IMR-90 (cell line): ENCODE data around the gene SOCS6. TPM values are rescaled to one million over a fixed set of nuclear protein-coding genes. Genes with fewer than 3 reads are reported as not detected.

Experiments
- ATAC-seq: fragments of 200-7000 bp; cut with Tn5 transposase; 2 replicates; pipeline ENCODE4 v1.9.1; 2020; ENCODE audit warnings: low read depth, mild to moderate bottlenecking, moderate library complexity
- BruUV-seq: library from RNA; stranded (reverse); fragments of 400-500 nt; replicated peaks from 2 replicates; lab custom pipeline; 2021; lab: Mats Ljungman, UMichigan
- CTCF ChIA-PET: fragments of 300-600 bp; formaldehyde crosslinking; extraction: SDS; loops from one replicate; lab custom pipeline; 2021; ENCODE audit warnings: antibody characterized with exemption; lab: Yijun Ruan, JAX
- POLR2A ChIA-PET: fragments of 300-600 bp; sonication (Branson Sonifier 250); formaldehyde crosslinking; loops from one replicate; lab custom pipeline; 2022; ENCODE audit warnings: antibody characterized with exemption; ENCODE audit not compliant: unreplicated experiment; lab: Charles Lee
- DNase-seq: peaks from one replicate; pipeline ENCODE4 v3.0.0; 2013
- H2AFZ ChIP-seq: replicated peaks from 2 replicates; pipeline ENCODE3; 2013; ENCODE audit warnings: low read length, mild to moderate bottlenecking; ENCODE audit not compliant: poor library complexity
- H2AK5ac ChIP-seq: 2 replicates; pipeline ENCODE4 v1.6.1; 2013; ENCODE audit warnings: low read depth, low read length, inconsistent platforms
- H2AK9ac ChIP-seq: replicated peaks from 2 replicates; pipeline ENCODE3; 2013; ENCODE audit warnings: mild to moderate bottlenecking, low read depth, low read length, moderate library complexity; ENCODE audit not compliant: poor library complexity
- H2BK120ac ChIP-seq: 2 replicates; pipeline ENCODE4 v1.6.1; 2013; ENCODE audit warnings: low read depth, low read length, inconsistent platforms
- H2BK15ac ChIP-seq: 3 replicates; pipeline ENCODE4 v1.6.1; 2013; ENCODE audit warnings: low read depth, low read length, inconsistent platforms
- H2BK20ac ChIP-seq: 2 replicates; pipeline ENCODE4 v1.6.1; 2013; ENCODE audit warnings: low read depth, mild to moderate bottlenecking, inconsistent platforms, low read length, moderate library complexity
- H2BK5ac ChIP-seq: 2 replicates; pipeline ENCODE4 v1.6.1; 2013; ENCODE audit warnings: mild to moderate bottlenecking, low read depth, low read length, inconsistent platforms; ENCODE audit not compliant: poor library complexity, severe bottlenecking
- H3K14ac ChIP-seq: replicated peaks from 2 replicates; pipeline ENCODE4 v1.6.1; 2013; ENCODE audit warnings: low read depth, low read length, inconsistent platforms
- H3K18ac ChIP-seq: 2 replicates; pipeline ENCODE4 v1.6.1; 2013; ENCODE audit warnings: low read depth, low read length, control low read depth
- H3K23ac ChIP-seq: 2 replicates; pipeline ENCODE4 v1.6.1; 2013; ENCODE audit warnings: low read depth, low read length, inconsistent platforms
- H3K27ac ChIP-seq: 2 replicates; pipeline ENCODE4 v1.5.1; 2013; ENCODE audit warnings: mild to moderate bottlenecking, control low read depth, low read length; ENCODE audit not compliant: insufficient read depth
- H3K27me3 ChIP-seq: 2 replicates; pipeline ENCODE4 v1.6.1; 2013; ENCODE audit warnings: low read length; ENCODE audit not compliant: control insufficient read depth, insufficient read depth
- H3K36me3 ChIP-seq: 2 replicates; pipeline ENCODE4 v1.6.1; 2013; ENCODE audit warnings: low read length, mixed read lengths; ENCODE audit not compliant: control insufficient read depth, insufficient read depth
- H3K4ac ChIP-seq: 2 replicates; pipeline ENCODE4 v1.6.1; 2013; ENCODE audit warnings: low read depth, low read length, inconsistent platforms
- H3K4me1 ChIP-seq: 2 replicates; pipeline ENCODE4 v1.6.1; 2013; ENCODE audit warnings: low read length, mixed read lengths; ENCODE audit not compliant: control insufficient read depth, insufficient read depth
- H3K4me2 ChIP-seq: 2 replicates; pipeline ENCODE4 v1.6.1; 2013; ENCODE audit warnings: low read depth, mild to moderate bottlenecking, control low read depth, low read length, moderate library complexity
- H3K4me3 ChIP-seq: 2 replicates; pipeline ENCODE4 v1.5.1; 2013; ENCODE audit warnings: low read depth, mild to moderate bottlenecking, control low read depth, low read length, moderate library complexity; ENCODE audit not compliant: insufficient read depth
- H3K56ac ChIP-seq: 2 replicates; pipeline ENCODE4 v1.6.1; 2013; ENCODE audit warnings: low read length, inconsistent platforms; ENCODE audit not compliant: insufficient read depth; ENCODE audit errors: extremely low read depth
- H3K79me1 ChIP-seq, 2 experiments: 2 replicates each; pipeline ENCODE4 v1.6.1; 2013; ENCODE audit warnings: low read length in 2 of 2, inconsistent platforms in 1 of 2, low read depth in 1 of 2
- H3K9ac ChIP-seq: 2 replicates; pipeline ENCODE4 v1.6.1; 2013; ENCODE audit warnings: low read depth, low read length, control low read depth
- H3K9me1 ChIP-seq: 2 replicates; pipeline ENCODE4 v1.6.1; 2013; ENCODE audit warnings: low read length, inconsistent platforms; ENCODE audit not compliant: insufficient read depth
- H3K9me3 ChIP-seq: 2 replicates; pipeline ENCODE4 v1.6.1; 2013; ENCODE audit warnings: low read length; ENCODE audit not compliant: control insufficient read depth, insufficient read depth
- H4K20me1 ChIP-seq: 2 replicates; pipeline ENCODE4 v1.6.1; 2013; ENCODE audit warnings: low read length, inconsistent platforms; ENCODE audit not compliant: insufficient read depth
- H4K5ac ChIP-seq: 2 replicates; pipeline ENCODE4 v1.6.1; 2013; ENCODE audit warnings: mild to moderate bottlenecking, low read depth, low read length, control low read depth
- H4K8ac ChIP-seq, 2 experiments: 2 replicates each; pipeline ENCODE4 v1.6.1; 2013; ENCODE audit warnings: low read depth in 2 of 2, low read length in 2 of 2, control low read depth in 1 of 2, inconsistent platforms in 1 of 2
- H4K91ac ChIP-seq: 2 replicates; pipeline ENCODE4 v1.6.1; 2013; ENCODE audit warnings: low read depth, low read length, inconsistent platforms; ENCODE audit not compliant: insufficient read depth
- MAZ ChIP-seq: IDR thresholded peaks from 2 replicates; pipeline ENCODE4 v1.6.1; 2012; ENCODE audit warnings: low read depth, mild to moderate bottlenecking, low read length, improper control_type of control experiment, moderate library complexity, borderline replicate concordance
- MXI1 ChIP-seq: IDR thresholded peaks from 2 replicates; pipeline ENCODE4 v1.6.1; 2012; ENCODE audit warnings: low read depth, mild to moderate bottlenecking, low read length, moderate library complexity, borderline replicate concordance
- RFX5 ChIP-seq: IDR thresholded peaks from 2 replicates; pipeline ENCODE4 v1.8.0; 2012; ENCODE audit warnings: low read depth, mild to moderate bottlenecking, low read length, moderate library complexity
- WGBS, 2 experiments: methylation state at CpG; one replicate each; pipeline versions ENCODE4 v1.1.5 to v1.1.7; 2013; ENCODE audit warnings: missing lambda C conversion rate in 2 of 2; ENCODE audit not compliant: insufficient read length in 1 of 2; ENCODE audit errors: extremely low coverage in 2 of 2; 5-methylcytosine and 5-hydroxymethylcytosine counted together
- dilution Hi-C: fragments of 300-500 bp; cut with HindIII; formaldehyde crosslinking; loops from one replicate; pipeline ENCODE4 v1.14.3; 2018; ENCODE audit warnings: low sequenced_read_pairs; ENCODE audit not compliant: unreplicated experiment
- in situ Hi-C: fragments of 300-500 bp; cut with MboI; formaldehyde crosslinking; loops from 3 replicates; pipeline ENCODE4 v1.14.3; 2019; ENCODE audit warnings: low sequenced_read_pairs, inconsistent platforms, mixed read lengths
- intact Hi-C: fragments of 100-400 bp; cut with micrococcal nuclease; formaldehyde crosslinking; loops from 2 replicates; pipeline ENCODE4 v1.10.0; 2022
- polyA plus RNA-seq, 3 experiments: library from polyadenylated mRNA; depleted of rRNA; stranded (reverse); fragments of >200 nt; gene quantifications; 2 replicates each; pipeline ENCODE4 v1.2.3, GENCODE V29; 2012; ENCODE audit warnings: low replicate concordance in 1 of 3
- total RNA-seq: library from RNA; depleted of rRNA; stranded (reverse); fragments of >200 nt; gene quantifications from 2 replicates; pipeline ENCODE4 v1.2.3, GENCODE V29; 2012

The SOCS6 gene
- total and polyA plus RNA-seq, 2 of the 4 experiments (the other 2 are of a cell fraction), result 21.3 to 57.4 TPM

DNA sequence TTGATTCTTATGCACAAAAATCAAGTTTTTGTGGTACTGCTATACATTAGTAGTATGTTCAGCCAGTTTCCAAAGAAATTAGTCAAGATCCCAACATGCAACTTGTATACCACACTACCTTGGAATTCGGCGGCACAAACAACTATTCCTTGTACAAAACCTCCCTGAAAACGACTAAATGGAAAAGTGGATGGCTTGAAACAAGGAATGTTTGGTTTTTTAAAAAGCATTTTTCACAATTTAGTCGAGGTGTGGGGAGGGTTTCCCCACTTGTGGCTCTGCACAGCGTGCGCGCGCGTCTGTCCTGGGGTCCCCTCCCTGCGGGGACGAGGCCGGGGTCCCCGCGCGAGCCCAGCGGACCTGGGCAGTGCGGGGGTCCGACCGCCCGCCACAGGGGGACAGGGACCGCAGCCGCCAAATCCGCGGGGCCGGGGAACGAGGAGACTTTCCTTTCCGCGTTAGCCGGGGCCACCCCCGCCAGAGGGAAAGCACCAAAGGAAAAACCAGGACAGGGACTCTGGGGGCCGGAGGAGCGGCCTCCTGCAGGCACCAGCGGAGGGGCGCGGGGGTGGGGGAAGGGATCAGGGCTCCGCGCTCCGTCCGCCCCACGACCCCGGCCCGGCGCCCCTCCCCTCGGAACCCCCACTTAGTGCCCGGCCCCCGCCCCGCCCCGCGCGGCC is 534 bp upstream of the SOCS6 start:
- peaks cover 11% of the 10 kb centered on the region for H3K4me1 ChIP-seq

More for the DNA sequence above, 534 bp upstream of the SOCS6 start:
- H3K4me2 ChIP-seq, result peak overlapping the region; percentile 87
- 0% methylated on average over 22 of the region's 50 CpGs; no CpG with 5 or more reads in 1 of the 2 experiments for WGBS, 2 experiments
- peak overlapping the region; percentile 53 for H3K4me3 ChIP-seq
- peak overlapping the region; percentile 62 for H4K5ac ChIP-seq
- peak overlapping the region; percentile 6; the same call in 1 of the 2 replicates for H3K4ac ChIP-seq
- ChIA-PET POLR2A (no interaction called here), CTCF (interaction anchor here (1.1 kb wide), 1 partner anchor 131 kb away, joined by 3 read pairs; no protein-coding TSS in a partner anchor)
- no peaks in the 10 kb centered on the region for H3K9me3 ChIP-seq
- H3K9me1 ChIP-seq, result peaks cover 17% of the 10 kb centered on the region
- no peak overlapping the region for H4K91ac ChIP-seq
- in situ Hi-C loops (loop anchor here (5.0 kb wide), 1 partner anchor 144 kb away; no protein-coding TSS in a partner anchor), dilution Hi-C loops (no loop called here), intact Hi-C loops (loop anchor here (1.0 to 2.0 kb wide), 2 partner anchors 84 to 146 kb away; partner anchors contain the start of gene RTTN)
- H2AK9ac ChIP-seq, result peak overlapping the region; percentile 87
- H3K9ac ChIP-seq, result peak overlapping the region; percentile 84
- ATAC-seq (peak; percentile 61), DNase-seq (peak; percentile 39)
- no peaks in the 10 kb centered on the region for H3K36me3 ChIP-seq
- H4K8ac ChIP-seq, result peak overlapping the region in 1 of 2 experiments; percentile 12; a peak in 1 of 4 replicates
- peak overlapping the region; percentile 4 for H3K18ac ChIP-seq
- peak overlapping the region; percentile 73; the same call in 1 of the 2 replicates for H3K23ac ChIP-seq
- no peak overlapping the region for H2BK20ac ChIP-seq
- H4K20me1 ChIP-seq, result peaks cover 35% of the 10 kb centered on the region
- H2AFZ ChIP-seq, result peak overlapping the region; percentile 92
- H2BK5ac ChIP-seq, result peak overlapping the region; percentile 15
- BruUV-seq, result no TSS peak
- H2BK120ac ChIP-seq, result peak overlapping the region; percentile 2; the same call in 1 of the 2 replicates
- TF ChIP-seq RFX5 (no peak), MXI1 (no peak), MAZ (peak; percentile 6; the same call in 1 of the 2 replicates)
- no peak overlapping the region for H2BK15ac ChIP-seq
- H3K14ac ChIP-seq, result peak overlapping the region; percentile 68; the same call in 1 of the 2 replicates
- H3K79me1 ChIP-seq, result peaks cover 0 to 23% of the 10 kb centered on the region in 2 experiments; a peak in 2 of 4 replicates
- H3K27me3 ChIP-seq, result no peaks in the 10 kb centered on the region
- no peak overlapping the region; the same call in 1 of the 2 replicates for H2AK5ac ChIP-seq
- H3K27ac ChIP-seq, result peak overlapping the region; percentile 63
- peak overlapping the region; percentile 71; the same call in 1 of the 2 replicates for H3K56ac ChIP-seq
